GM23338 (cell line): ENCODE results near the gene CDKN2D. TPM values are rescaled to one million over a fixed set of nuclear protein-coding genes. Genes with fewer than 3 reads are reported as not detected.

Experiments used
- ATAC-seq: fragments of 200-7000 bp; cut with Tn5 transposase; 3 replicates; pipeline ENCODE4 v1.9.1; 2020
- DNase-seq: peaks from one replicate; pipeline ENCODE4 v3.0.0-alpha.2; 2015; ENCODE audit warnings: low spot score
- H2AFZ ChIP-seq: fragments of 200-600 bp; sonication (generic); 2 replicates; pipeline ENCODE4 v1.8.0; 2016; ENCODE audit warnings: antibody characterized with exemption, mild to moderate bottlenecking, moderate library complexity
- H3F3A ChIP-seq: fragments of 200-600 bp; sonication (generic); replicated peaks from 2 replicates; pipeline ENCODE4 v1.8.0; 2017; ENCODE audit warnings: antibody characterized with exemption, mixed run types, low read depth
- H3K27ac ChIP-seq: fragments of 200-600 bp; sonication (generic); 2 replicates; pipeline ENCODE4 v1.6.1; 2016; ENCODE audit warnings: low read depth
- H3K27me3 ChIP-seq: fragments of 200-600 bp; sonication (generic); 2 replicates; pipeline ENCODE4 v1.8.0; 2016; ENCODE audit warnings: mild to moderate bottlenecking, mixed run types, moderate library complexity; ENCODE audit not compliant: insufficient read depth
- H3K36me3 ChIP-seq: fragments of 200-600 bp; sonication (generic); 2 replicates; pipeline ENCODE4 v1.8.0; 2016; ENCODE audit warnings: mild to moderate bottlenecking; ENCODE audit not compliant: insufficient read depth
- H3K4me1 ChIP-seq: fragments of 200-600 bp; sonication (generic); 2 replicates; pipeline ENCODE4 v1.8.0; 2016; ENCODE audit warnings: mild to moderate bottlenecking, moderate library complexity; ENCODE audit not compliant: insufficient read depth
- H3K4me2 ChIP-seq: fragments of 200-600 bp; sonication (generic); 2 replicates; pipeline ENCODE4 v1.7.1; 2017; ENCODE audit warnings: mixed run types
- H3K4me3 ChIP-seq: fragments of 200-600 bp; sonication (generic); 2 replicates; pipeline ENCODE4 v1.6.1; 2016; ENCODE audit warnings: mixed run types
- H3K79me2 ChIP-seq: fragments of 200-600 bp; sonication (generic); replicated peaks from 2 replicates; pipeline ENCODE4 v1.8.0; 2017; ENCODE audit warnings: mild to moderate bottlenecking; ENCODE audit not compliant: insufficient read depth
- H3K9me2 ChIP-seq: fragments of 200-600 bp; sonication (generic); 2 replicates; pipeline ENCODE4 v1.8.0; 2017; ENCODE audit not compliant: insufficient read depth
- H4K20me1 ChIP-seq: fragments of 200-600 bp; sonication (generic); replicated peaks from 2 replicates; pipeline ENCODE4 v1.8.0; 2017; ENCODE audit warnings: mild to moderate bottlenecking; ENCODE audit not compliant: insufficient read depth
- H3K27ac Mint-ChIP-seq: 2 replicates; pipeline ENCODE4 v1.8.0; 2020; ENCODE audit warnings: inconsistent platforms, mild to moderate bottlenecking, moderate library complexity, mixed read lengths
- H3K27me3 Mint-ChIP-seq: 3 replicates; pipeline ENCODE4 v1.8.0; 2022; ENCODE audit warnings: low read depth, mild to moderate bottlenecking, moderate library complexity, mixed read lengths, inconsistent platforms; ENCODE audit not compliant: insufficient read depth, poor library complexity
- H3K36me3 Mint-ChIP-seq: 3 replicates; pipeline ENCODE4 v1.8.0; 2021; ENCODE audit warnings: low read depth, mild to moderate bottlenecking, inconsistent platforms, moderate library complexity, mixed read lengths
- H3K4me1 Mint-ChIP-seq: 3 replicates; pipeline ENCODE4 v1.8.0; 2020; ENCODE audit warnings: mild to moderate bottlenecking, inconsistent platforms, mixed read lengths
- H3K4me3 Mint-ChIP-seq: 3 replicates; pipeline ENCODE4 v1.8.0; 2021; ENCODE audit warnings: moderate library complexity, mild to moderate bottlenecking, inconsistent platforms, mixed read lengths
- H3K9me3 Mint-ChIP-seq: 3 replicates; pipeline ENCODE4 v1.8.0; 2020; ENCODE audit warnings: moderate library complexity, mild to moderate bottlenecking, inconsistent platforms, mixed read lengths
- CREB1 ChIP-seq: fragments of 250-450 bp; sonication (Bioruptor Pico); IDR thresholded peaks from 2 replicates; pipeline ENCODE4 v1.5.0; 2020; ENCODE audit warnings: low read depth, mild to moderate bottlenecking, moderate library complexity
- CTCF ChIP-seq, 2 experiments: fragments of 200-600 bp in 1 of 2; sonication (generic) in 1 of 2; conservative IDR thresholded peaks; 2 replicates each; pipeline versions ENCODE4 v1.5.1 to v1.6.1; 2016 to 2017; ENCODE audit warnings: antibody characterized with exemption in 2 of 2, low read depth in 2 of 2, mild to moderate bottlenecking in 2 of 2, moderate library complexity in 1 of 2
- ETS1 ChIP-seq: IDR thresholded peaks from 2 replicates; pipeline ENCODE4 v1.6.1; 2016; ENCODE audit warnings: antibody characterized with exemption
- EZH2 ChIP-seq: fragments of 200-600 bp; sonication (generic); IDR thresholded peaks from one replicate; pipeline ENCODE4 v1.8.0; 2017; ENCODE audit warnings: antibody characterized with exemption, mild to moderate bottlenecking, low read depth; ENCODE audit not compliant: unreplicated experiment
- EZH2phosphoT487 ChIP-seq: fragments of 200-600 bp; sonication (generic); IDR thresholded peaks from one replicate; pipeline ENCODE4 v1.8.1; 2018; ENCODE audit warnings: antibody characterized with exemption; ENCODE audit not compliant: unreplicated experiment
- JUNB ChIP-seq: IDR thresholded peaks from one replicate; pipeline ENCODE4 v1.6.1; 2016; ENCODE audit warnings: antibody characterized with exemption; ENCODE audit not compliant: unreplicated experiment
- NANOG ChIP-seq: IDR thresholded peaks from 2 replicates; pipeline ENCODE4 v1.6.1; 2016; ENCODE audit warnings: antibody characterized with exemption, borderline replicate concordance
- POLR2AphosphoS5 ChIP-seq: IDR thresholded peaks from 2 replicates; pipeline ENCODE4 v1.6.1; 2016; ENCODE audit warnings: antibody characterized with exemption, low read depth
- REST ChIP-seq: IDR thresholded peaks from one replicate; pipeline ENCODE4 v1.6.1; 2018; ENCODE audit warnings: antibody characterized with exemption; ENCODE audit not compliant: unreplicated experiment
- STAT1 ChIP-seq: IDR thresholded peaks from one replicate; pipeline ENCODE4 v1.6.1; 2016; ENCODE audit warnings: antibody characterized with exemption; ENCODE audit not compliant: unreplicated experiment
- ZNF114 ChIP-seq: fragments of 250-450 bp; sonication (Bioruptor Pico); IDR thresholded peaks from 2 replicates; pipeline ENCODE4 v1.5.0; 2020; ENCODE audit warnings: mild to moderate bottlenecking, moderate library complexity
- ZNF331 ChIP-seq: fragments of 250-450 bp; sonication (Bioruptor Pico); IDR thresholded peaks from 2 replicates; pipeline ENCODE4 v1.5.0; 2020; ENCODE audit warnings: low read depth, mild to moderate bottlenecking, moderate library complexity
- ZNF462 ChIP-seq: fragments of 250-450 bp; sonication (Bioruptor Pico); IDR thresholded peaks from 2 replicates; pipeline ENCODE4 v1.5.0; 2020; ENCODE audit warnings: mild to moderate bottlenecking, moderate library complexity
- polyA plus RNA-seq: library from polyadenylated mRNA; unstranded; fragments of >200 nt; fragmentation: Nextera tagmentation; extraction: Ambion mirVana; gene quantifications from 2 replicates; pipeline ENCODE4 v1.2.1, GENCODE V29; 2016
- total RNA-seq: library from RNA; depleted of rRNA; stranded (reverse); fragments of >200 nt; shearing (Covaris generic); gene quantifications from 2 replicates; pipeline ENCODE4 v1.2.3, GENCODE V29; 2014

The CDKN2D gene
- total and polyA plus RNA-seq, 2 experiments from 2014 or later, result 1.4 to 4.0 TPM

- no peak overlapping the region for H2AFZ ChIP-seq
- no peak overlapping the region for H3K27ac ChIP-seq
- H3K36me3 ChIP-seq, result no peaks in the 10 kb centered on the region
- no peaks in the 10 kb centered on the region for H4K20me1 ChIP-seq
- TF ChIP-seq JUNB, result no peak
- TF ChIP-seq NANOG, result no peak
- TF ChIP-seq STAT1, result no peak
- TF ChIP-seq ETS1, result no peak
- no peak for TF ChIP-seq EZH2
- no peak for TF ChIP-seq CTCF (conservative IDR thresholded peaks at IDR 0.05; ENCODE audit: low read depth in 2 of 2)
- TF ChIP-seq ZNF331 (CRISPR knock-in tag), result no peak
- TF ChIP-seq REST, result no peak
- TF ChIP-seq ZNF462 (CRISPR knock-in tag), result no peak
- TF ChIP-seq CREB1, result no peak
- no peak for TF ChIP-seq POLR2AphosphoS5
- TF ChIP-seq EZH2phosphoT487, result no peak
- TF ChIP-seq ZNF114, result no peak
- Mint-ChIP-seq H3K27me3 (peaks cover 9% of the 10 kb centered on the region), H3K27ac (no peak overlapping the region), H3K4me1 (peaks cover 17% of the 10 kb centered on the region), H3K36me3 (no peaks in the 10 kb centered on the region; the same call in 2 of the 3 replicates), H3K9me3 (no peaks in the 10 kb centered on the region), H3K4me3 (no peak overlapping the region)
- no peak overlapping the region for H3K4me3 ChIP-seq
- no peaks in the 10 kb centered on the region for H3K27me3 ChIP-seq
- no peaks in the 10 kb centered on the region for H3K9me2 ChIP-seq
- peaks cover 12% of the 10 kb centered on the region for H3K4me1 ChIP-seq
- H3K79me2 ChIP-seq, result peaks cover 8% of the 10 kb centered on the region
- no peak for ATAC-seq
- H3K4me2 ChIP-seq, result no peak overlapping the region
- DNase-seq, result no peak
- peaks cover 18% of the 10 kb centered on the region; the same call in 1 of the 2 replicates for H3F3A ChIP-seq
Observed at GRCh38 chr19:10600149-10600548, 31.4 kb upstream of the CDKN2D start.
